Psoas muscle (tissue), 8 donors: ENCODE data around the gene VEZT. TPM values are rescaled to one million over a fixed set of nuclear protein-coding genes. Genes with fewer than 3 reads are reported as not detected.

ENCODE experiments used
- ATAC-seq, 4 donors: fragments of 200-7000 bp; cut with Tn5 transposase; one replicate each; pipeline ENCODE4 v1.9.1; 2020; ENCODE audit warnings: moderate library complexity in 3 of 4, mild to moderate bottlenecking in 2 of 4
- DNase-seq, 2 donors: peaks; one replicate each; pipeline ENCODE4 v3.0.0-alpha.2; 2020
- H3K27ac ChIP-seq: fragments of 200-600 bp; one replicate; pipeline ENCODE4 v1.8.0; 2022
- H3K27me3 ChIP-seq, 3 donors: fragments of 200-600 bp in 1 of 3; one replicate each; pipeline versions ENCODE4 v1.6.1 to v1.8.0; 2013 to 2022; ENCODE audit warnings: low read length in 2 of 3, mild to moderate bottlenecking in 2 of 3, moderate library complexity in 1 of 3; ENCODE audit not compliant: insufficient read depth in 3 of 3
- H3K36me3 ChIP-seq, 2 donors: fragments of 200-600 bp in 1 of 2; one replicate each; pipeline versions ENCODE4 v1.6.1 to v1.8.0; 2013 to 2022; ENCODE audit warnings: low read depth in 1 of 2, mild to moderate bottlenecking in 1 of 2, moderate library complexity in 1 of 2; ENCODE audit not compliant: insufficient read depth in 1 of 2
- H3K4me1 ChIP-seq: fragments of 200-600 bp; one replicate; pipeline ENCODE4 v1.8.0; 2022
- H3K4me3 ChIP-seq: fragments of 200-600 bp; one replicate; pipeline ENCODE4 v1.8.0; 2022; ENCODE audit warnings: mild to moderate bottlenecking
- H3K9me3 ChIP-seq: fragments of 200-600 bp; one replicate; pipeline ENCODE4 v1.8.0; 2022
- WGBS, 3 donors: extraction: QIAGEN DNeasy Blood & Tissue Kit; methylation state at CpG; one replicate each; pipeline versions ENCODE4 v1.1.6 to v1.1.7; 2013; 5-methylcytosine and 5-hydroxymethylcytosine counted together
- intact Hi-C, 2 donors: fragments of 100-400 bp; cut with DNase I; formaldehyde crosslinking; loops; one replicate each; pipeline versions ENCODE4 v1.11.0 to v1.14.2; 2022
- polyA plus RNA-seq, 3 donors: library from polyadenylated mRNA; stranded (reverse); fragments of 200-250 nt; gene quantifications; one replicate each; pipeline ENCODE4 v1.2.3, GENCODE V29; 2013
- total RNA-seq, 4 donors: library from RNA; stranded (reverse); fragmentation: NEBNext Ultra II Directional in 2 of 4; extraction: Animal tissue kit (Norgen Biotek cat#: 25700) in 2 of 4; gene quantifications; one replicate each; pipeline versions ENCODE4 v1.2.1 to v1.2.4, GENCODE V29; 2021 to 2023
- TF ChIP-seq, protein P1 (sequence below): fragments of 200-600 bp; IDR thresholded peaks from one replicate; pipeline ENCODE4 v1.8.0; 2022; ENCODE audit warnings: antibody characterized with exemption
- donor health status: healthy with polysubstance abuse.
- donor health status: DM: no; HTN: no; CAD: no; lungs with moderate emphysema.
- donor health status: Bipolar disorder and iron deficiency.
- donor health status: healthy.
- donor health status: DM: yes; HTN: yes; CAD: no.
- donor health status: DM: no; HTN: no; CAD: no.
- donor health status: DM: no; HTN: no; CAD: no.
- donor health status: DM: yes; HTN: yes; CAD: no.

Gene VEZT
- total and polyA plus RNA-seq, 7 donors: 31.6 to 121 (median 83.2) TPM

DNA sequence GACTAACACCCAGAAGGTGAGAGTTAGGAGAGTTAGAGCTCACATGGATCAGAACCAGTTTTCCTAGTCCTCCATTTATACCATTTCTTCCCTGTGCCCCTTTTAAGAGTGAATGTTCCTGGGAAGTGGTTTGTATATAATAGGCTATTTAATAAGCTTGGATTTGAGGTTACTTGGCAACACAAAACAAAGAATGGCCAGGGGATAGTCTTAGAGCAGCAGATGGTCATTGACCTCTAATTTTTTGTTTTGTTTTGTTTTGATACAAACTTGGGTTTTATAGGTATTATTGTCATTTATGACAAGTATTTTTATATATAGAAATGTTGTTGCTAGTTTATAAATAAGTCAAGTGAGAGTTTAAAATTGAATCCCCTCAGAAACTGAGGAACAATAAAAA lies 35.8 kb downstream of the VEZT start:
- peaks cover 0 to 65% of the 10 kb centered on the region in 2 donors for H3K36me3 ChIP-seq
- peaks cover 18% of the 10 kb centered on the region for H3K4me1 ChIP-seq
- intact Hi-C loops: no loop called here
- no peak for ATAC-seq
- H3K27ac ChIP-seq: no peak overlapping the region
- no peak overlapping the region for H3K4me3 ChIP-seq
- H3K27me3 ChIP-seq: no peaks in the 10 kb centered on the region
- no peaks in the 10 kb centered on the region for H3K9me3 ChIP-seq
- TF ChIP-seq, protein P1, sequence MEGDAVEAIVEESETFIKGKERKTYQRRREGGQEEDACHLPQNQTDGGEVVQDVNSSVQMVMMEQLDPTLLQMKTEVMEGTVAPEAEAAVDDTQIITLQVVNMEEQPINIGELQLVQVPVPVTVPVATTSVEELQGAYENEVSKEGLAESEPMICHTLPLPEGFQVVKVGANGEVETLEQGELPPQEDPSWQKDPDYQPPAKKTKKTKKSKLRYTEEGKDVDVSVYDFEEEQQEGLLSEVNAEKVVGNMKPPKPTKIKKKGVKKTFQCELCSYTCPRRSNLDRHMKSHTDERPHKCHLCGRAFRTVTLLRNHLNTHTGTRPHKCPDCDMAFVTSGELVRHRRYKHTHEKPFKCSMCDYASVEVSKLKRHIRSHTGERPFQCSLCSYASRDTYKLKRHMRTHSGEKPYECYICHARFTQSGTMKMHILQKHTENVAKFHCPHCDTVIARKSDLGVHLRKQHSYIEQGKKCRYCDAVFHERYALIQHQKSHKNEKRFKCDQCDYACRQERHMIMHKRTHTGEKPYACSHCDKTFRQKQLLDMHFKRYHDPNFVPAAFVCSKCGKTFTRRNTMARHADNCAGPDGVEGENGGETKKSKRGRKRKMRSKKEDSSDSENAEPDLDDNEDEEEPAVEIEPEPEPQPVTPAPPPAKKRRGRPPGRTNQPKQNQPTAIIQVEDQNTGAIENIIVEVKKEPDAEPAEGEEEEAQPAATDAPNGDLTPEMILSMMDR: no peak
- no peak for DNase-seq

- Histone ChIP-seq H3K36me3 (peaks cover 2 to 68% of the 10 kb centered on the region in 2 donors), H3K27me3 (no peaks in the 10 kb centered on the region), H3K4me1 (peaks cover 5% of the 10 kb centered on the region), H3K4me3 (no peak overlapping the region), H3K27ac (no peak overlapping the region), H3K9me3 (no peaks in the 10 kb centered on the region)
- TF ChIP-seq, protein P1: no peak
- ATAC-seq: no peak
- WGBS, 3 donors: 89 to 95% (median 93%) methylated on average over 3 of the region's 3 CpGs
- no peak for DNase-seq
- intact Hi-C loops: no loop called here
Measured at GRCh38 chr12:95257541-95257940, 39.9 kb downstream of the VEZT start.

- TF ChIP-seq, protein P1: no peak
- 92 to 96% (median 93%) methylated on average over 2 of the region's 2 CpGs for WGBS, 3 donors
- intact Hi-C loops: no loop called here
- Histone ChIP-seq H3K9me3 (no peaks in the 10 kb centered on the region), H3K27me3 (no peaks in the 10 kb centered on the region), H3K27ac (no peak overlapping the region), H3K4me1 (peaks cover 5% of the 10 kb centered on the region), H3K36me3 (peaks cover 2 to 68% of the 10 kb centered on the region in 2 donors), H3K4me3 (no peak overlapping the region)
- no peak for ATAC-seq
- DNase-seq: no peak
Measured at GRCh38 chr12:95258151-95258550, 40.5 kb downstream of the VEZT start.

GRCh38 chr12:95258803-95259202 lies 41.2 kb downstream of the VEZT start:
- H3K4me1 ChIP-seq: peaks cover 5% of the 10 kb centered on the region
- no peak for DNase-seq
- no peak for ATAC-seq
- H3K27ac ChIP-seq: no peak overlapping the region
- 76 to 81% (median 77%) methylated on average over 2 of the region's 2 CpGs for WGBS, 3 donors
- no peaks in the 10 kb centered on the region for H3K27me3 ChIP-seq
- H3K9me3 ChIP-seq: no peaks in the 10 kb centered on the region
- H3K4me3 ChIP-seq: no peak overlapping the region
- TF ChIP-seq, protein P1: no peak
- intact Hi-C loops: no loop called here
- peaks cover 7 to 69% of the 10 kb centered on the region in 2 donors for H3K36me3 ChIP-seq

GRCh38 chr12:95259368-95259767 lies 41.8 kb downstream of the VEZT start:
- WGBS, 3 donors: 81 to 84% (median 84%) methylated on average over 1 of the region's 1 CpG
- no peak overlapping the region for H3K4me3 ChIP-seq

More at GRCh38 chr12:95259368-95259767, 41.8 kb downstream of the VEZT start:
- DNase-seq (no peak), ATAC-seq (no peak)
- H3K27ac ChIP-seq: no peak overlapping the region
- TF ChIP-seq, protein P1: no peak
- peaks cover 7 to 70% of the 10 kb centered on the region in 2 donors for H3K36me3 ChIP-seq
- intact Hi-C loops: no loop called here
- peaks cover 5% of the 10 kb centered on the region for H3K4me1 ChIP-seq
- H3K27me3 ChIP-seq: no peaks in the 10 kb centered on the region
- H3K9me3 ChIP-seq: no peaks in the 10 kb centered on the region
